ENCODE data around the gene TMUB2. TPM values are rescaled to one million over a fixed set of nuclear protein-coding genes. Genes with fewer than 3 reads are reported as not detected.

TMUB2 gene
- total and polyA plus RNA-seq, 2 of the 13 experiments (the other 11 are each of a cell fraction or from before 2014, with no cell fraction given), result 26.9 to 50.8 TPM

GRCh38 chr17:44200478-44201155 is 13.8 kb downstream of the TMUB2 start (continued):
- TF ChIP-seq PITX1 (CRISPR knock-in tag; IDR thresholded peaks at IDR 0.05), result peak; percentile 46; the same call in 1 of the 2 replicates
- TF ChIP-seq PHF8 (CRISPR knock-in tag; IDR thresholded peaks at IDR 0.05), result peak; percentile 84
- TF ChIP-seq CBX2 (IDR thresholded peaks at IDR 0.05; ENCODE audit: low read depth, low read length), result no peak
- TF ChIP-seq CBX2 (CRISPR knock-in tag; IDR thresholded peaks at IDR 0.05; ENCODE audit: low read depth), result no peak
- TF ChIP-seq RXRB (CRISPR knock-in tag; IDR thresholded peaks at IDR 0.05; ENCODE audit: borderline replicate concordance), result peak; percentile 29; the same call in 1 of the 2 replicates
- no peak for TF ChIP-seq ZNF281 (CRISPR knock-in tag; IDR thresholded peaks at IDR 0.05; ENCODE audit: borderline replicate concordance)
- TF ChIP-seq FOXJ3 (CRISPR knock-in tag; IDR thresholded peaks at IDR 0.05; ENCODE audit: borderline replicate concordance), result no peak
- TF ChIP-seq ZNF773 (CRISPR knock-in tag; IDR thresholded peaks at IDR 0.05; ENCODE audit: borderline replicate concordance), result no peak
- no peak for TF ChIP-seq EED (CRISPR knock-in tag; IDR thresholded peaks at IDR 0.05)
- no peak for TF ChIP-seq SMARCC2 (IDR thresholded peaks at IDR 0.05)
- 0 out of 2 replicates have a peak, but pooled peaks have one; percentile 60 for TF ChIP-seq ZNF431 (CRISPR knock-in tag; IDR thresholded peaks at IDR 0.05; ENCODE audit: borderline replicate concordance, low read depth)
- TF ChIP-seq U2AF1 (optimal IDR thresholded peaks at IDR 0.05; ENCODE audit: low read depth, low read length), result no peak
- TF ChIP-seq, protein P1, sequence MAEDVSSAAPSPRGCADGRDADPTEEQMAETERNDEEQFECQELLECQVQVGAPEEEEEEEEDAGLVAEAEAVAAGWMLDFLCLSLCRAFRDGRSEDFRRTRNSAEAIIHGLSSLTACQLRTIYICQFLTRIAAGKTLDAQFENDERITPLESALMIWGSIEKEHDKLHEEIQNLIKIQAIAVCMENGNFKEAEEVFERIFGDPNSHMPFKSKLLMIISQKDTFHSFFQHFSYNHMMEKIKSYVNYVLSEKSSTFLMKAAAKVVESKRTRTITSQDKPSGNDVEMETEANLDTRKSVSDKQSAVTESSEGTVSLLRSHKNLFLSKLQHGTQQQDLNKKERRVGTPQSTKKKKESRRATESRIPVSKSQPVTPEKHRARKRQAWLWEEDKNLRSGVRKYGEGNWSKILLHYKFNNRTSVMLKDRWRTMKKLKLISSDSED (CRISPR knock-in tag; IDR thresholded peaks at IDR 0.05), result no peak
- TF ChIP-seq, protein P2, sequence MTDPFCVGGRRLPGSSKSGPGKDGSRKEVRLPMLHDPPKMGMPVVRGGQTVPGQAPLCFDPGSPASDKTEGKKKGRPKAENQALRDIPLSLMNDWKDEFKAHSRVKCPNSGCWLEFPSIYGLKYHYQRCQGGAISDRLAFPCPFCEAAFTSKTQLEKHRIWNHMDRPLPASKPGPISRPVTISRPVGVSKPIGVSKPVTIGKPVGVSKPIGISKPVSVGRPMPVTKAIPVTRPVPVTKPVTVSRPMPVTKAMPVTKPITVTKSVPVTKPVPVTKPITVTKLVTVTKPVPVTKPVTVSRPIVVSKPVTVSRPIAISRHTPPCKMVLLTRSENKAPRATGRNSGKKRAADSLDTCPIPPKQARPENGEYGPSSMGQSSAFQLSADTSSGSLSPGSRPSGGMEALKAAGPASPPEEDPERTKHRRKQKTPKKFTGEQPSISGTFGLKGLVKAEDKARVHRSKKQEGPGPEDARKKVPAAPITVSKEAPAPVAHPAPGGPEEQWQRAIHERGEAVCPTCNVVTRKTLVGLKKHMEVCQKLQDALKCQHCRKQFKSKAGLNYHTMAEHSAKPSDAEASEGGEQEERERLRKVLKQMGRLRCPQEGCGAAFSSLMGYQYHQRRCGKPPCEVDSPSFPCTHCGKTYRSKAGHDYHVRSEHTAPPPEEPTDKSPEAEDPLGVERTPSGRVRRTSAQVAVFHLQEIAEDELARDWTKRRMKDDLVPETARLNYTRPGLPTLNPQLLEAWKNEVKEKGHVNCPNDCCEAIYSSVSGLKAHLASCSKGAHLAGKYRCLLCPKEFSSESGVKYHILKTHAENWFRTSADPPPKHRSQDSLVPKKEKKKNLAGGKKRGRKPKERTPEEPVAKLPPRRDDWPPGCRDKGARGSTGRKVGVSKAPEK (CRISPR knock-in tag; IDR thresholded peaks at IDR 0.05; ENCODE audit: borderline replicate concordance), result no peak
- 0 out of 2 replicates have a peak, but pooled peaks have one; percentile 22 for TF ChIP-seq SATB2 (CRISPR knock-in tag; IDR thresholded peaks at IDR 0.05)
- TF ChIP-seq ZNF562 (CRISPR knock-in tag; IDR thresholded peaks at IDR 0.05; ENCODE audit: borderline replicate concordance), result no peak
- peak; percentile 64; the same call in 1 of the 2 replicates for TF ChIP-seq ZNF292 (CRISPR knock-in tag; IDR thresholded peaks at IDR 0.05; ENCODE audit: borderline replicate concordance, low read depth)
- peak; percentile 70; the same call in 1 of the 2 replicates for TF ChIP-seq TOPORS (CRISPR knock-in tag; IDR thresholded peaks at IDR 0.05)
- peak; percentile 47; the same call in 1 of the 2 replicates for TF ChIP-seq FOXC1 (CRISPR knock-in tag; IDR thresholded peaks at IDR 0.05; ENCODE audit: borderline replicate concordance)
- TF ChIP-seq RFXAP (CRISPR knock-in tag; IDR thresholded peaks at IDR 0.05; ENCODE audit: borderline replicate concordance), result 0 out of 2 replicates have a peak, but pooled peaks have one; percentile 59
- TF ChIP-seq ZNF652 (CRISPR knock-in tag; IDR thresholded peaks at IDR 0.05; ENCODE audit: borderline replicate concordance, low read depth), result no peak
- no peak for TF ChIP-seq ZNF784 (CRISPR knock-in tag; IDR thresholded peaks at IDR 0.05; ENCODE audit: borderline replicate concordance)

Measured in HepG2 (cell line).